Endometrial microvascular endothelial cells (primary cell): ENCODE measurements around the gene PSME3. TPM values are rescaled to one million over a fixed set of nuclear protein-coding genes. Genes with fewer than 3 reads are reported as not detected.

ENCODE experiments used
- in situ Hi-C: cut with HindIII; loops from 2 replicates; pipeline ENCODE4 v1.10.0; 2017; ENCODE audit warnings: low sequenced_read_pairs, low pct_unique_long_range_greater_than_20kb; ENCODE audit errors: inconsistent ontology term
- total RNA-seq: library from RNA; depleted of rRNA; stranded (reverse); fragments of >200 nt; gene quantifications from one replicate; pipeline ENCODE4 v1.2.3, GENCODE V29; 2015; ENCODE audit errors: inconsistent ontology term

Gene PSME3
- 163 TPM for total RNA-seq

GRCh38 chr17:42832934-42833766, at the start of gene PSME3:
TSS of gene PSME3 (plus strand) at chr17:42833397. CDS start at chr17:42833632, 235 bp downstream.
- in situ Hi-C loops, result no loop called here

- in situ Hi-C loops, result no loop called here
Measured at GRCh38 chr17:42783791-42784138, 49.4 kb upstream of the PSME3 start.

- in situ Hi-C loops, result no loop called here
Measured at GRCh38 chr17:42784409-42784808, 48.8 kb upstream of the PSME3 start.

DNA sequence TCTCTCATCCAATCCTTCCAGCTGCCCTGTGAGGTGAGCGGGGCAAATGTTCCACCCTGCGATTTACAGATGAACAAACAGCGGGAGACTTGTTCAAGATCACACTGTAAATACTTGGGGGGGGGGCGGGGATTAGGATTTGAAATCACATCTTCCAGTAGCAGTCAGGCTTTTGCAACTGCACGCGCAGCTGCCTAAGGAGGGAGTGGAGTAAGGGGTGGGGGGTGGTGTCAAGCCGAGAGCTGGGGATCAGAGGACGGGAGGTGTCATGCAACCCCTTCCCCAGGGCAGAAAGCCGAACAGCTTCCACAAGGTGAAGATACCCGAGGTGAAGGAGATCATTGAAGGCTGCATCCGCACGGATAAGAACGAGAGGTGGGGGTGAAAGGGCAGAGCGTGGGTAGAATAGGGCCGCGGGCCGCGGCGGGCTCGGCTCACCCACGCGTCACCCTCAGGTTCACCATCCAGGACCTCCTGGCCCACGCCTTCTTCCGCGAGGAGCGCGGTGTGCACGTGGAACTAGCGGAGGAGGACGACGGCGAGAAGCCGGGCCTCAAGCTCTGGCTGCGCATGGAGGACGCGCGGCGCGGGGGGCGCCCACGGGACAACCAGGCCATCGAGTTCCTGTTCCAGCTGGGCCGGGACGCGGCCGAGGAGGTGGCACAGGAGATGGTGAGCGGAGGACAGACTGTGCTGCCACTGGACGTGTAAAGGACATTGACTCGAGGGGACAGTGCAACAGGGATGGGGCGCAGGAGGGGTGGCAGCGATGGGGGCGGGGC, 48.2 kb upstream of the PSME3 start:
- in situ Hi-C loops, result no loop called here

- in situ Hi-C loops, result no loop called here
Measured at GRCh38 chr17:42787266-42787665, 45.9 kb upstream of the PSME3 start.

DNA sequence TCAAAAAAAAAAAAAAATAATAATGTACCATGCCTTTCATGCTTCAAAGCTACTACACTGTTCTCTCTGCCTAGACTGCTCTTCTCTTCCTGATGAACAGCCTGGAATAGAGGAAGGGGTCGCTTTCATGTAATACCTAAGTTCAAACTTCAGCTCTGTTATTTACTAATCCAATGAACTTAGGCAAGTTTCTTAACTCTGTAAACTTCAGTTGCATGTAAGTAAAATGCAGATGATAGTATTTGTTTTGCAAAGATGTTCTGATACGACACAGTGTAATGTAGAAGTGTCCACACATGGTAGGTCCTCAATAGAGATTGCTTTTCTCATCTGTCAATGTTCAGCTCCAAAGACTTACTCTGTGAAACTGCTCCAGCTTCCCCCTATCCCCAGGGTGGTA, 41.2 kb upstream of the PSME3 start:
- in situ Hi-C loops, result no loop called here

DNA sequence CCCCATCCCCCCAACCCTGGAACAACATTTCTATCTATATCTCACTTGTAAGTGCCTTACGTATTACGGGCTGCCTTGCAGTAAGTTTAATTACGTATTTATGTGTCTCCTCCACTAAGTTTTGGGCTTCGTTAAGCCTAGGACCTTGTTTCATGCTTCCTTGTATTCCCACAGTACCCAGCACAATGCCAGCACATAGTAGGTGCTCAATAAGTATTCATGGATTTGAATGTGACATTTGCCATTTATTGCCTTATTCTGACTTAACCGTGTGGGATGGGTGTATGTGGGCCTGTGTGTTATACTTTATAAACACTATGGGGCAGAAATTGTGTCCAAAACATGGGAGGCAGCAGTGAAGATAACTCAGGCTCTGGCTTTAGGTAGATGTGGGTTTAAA, 40.7 kb upstream of the PSME3 start:
- in situ Hi-C loops, result no loop called here

DNA sequence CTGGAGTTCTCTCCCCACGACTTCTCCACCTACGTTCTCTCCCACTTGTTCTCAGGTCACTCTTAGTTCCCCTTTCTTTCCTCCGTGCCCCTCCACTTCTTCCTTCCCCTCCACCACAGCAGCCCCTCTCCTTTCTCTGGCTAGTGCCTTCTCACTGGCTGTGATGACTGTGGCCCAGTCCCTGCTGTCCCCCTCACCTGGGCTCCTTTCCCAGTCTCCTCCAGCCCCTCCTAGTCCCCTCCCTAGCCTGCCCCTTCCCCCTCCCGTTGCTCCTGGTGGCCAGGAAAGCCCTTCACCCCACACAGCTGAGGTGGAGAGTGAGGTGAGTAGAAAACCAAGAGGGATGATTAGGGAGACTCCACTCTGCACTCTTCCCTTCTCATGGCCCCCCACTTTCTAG, 38.1 kb upstream of the PSME3 start:
- in situ Hi-C loops, result no loop called here

DNA sequence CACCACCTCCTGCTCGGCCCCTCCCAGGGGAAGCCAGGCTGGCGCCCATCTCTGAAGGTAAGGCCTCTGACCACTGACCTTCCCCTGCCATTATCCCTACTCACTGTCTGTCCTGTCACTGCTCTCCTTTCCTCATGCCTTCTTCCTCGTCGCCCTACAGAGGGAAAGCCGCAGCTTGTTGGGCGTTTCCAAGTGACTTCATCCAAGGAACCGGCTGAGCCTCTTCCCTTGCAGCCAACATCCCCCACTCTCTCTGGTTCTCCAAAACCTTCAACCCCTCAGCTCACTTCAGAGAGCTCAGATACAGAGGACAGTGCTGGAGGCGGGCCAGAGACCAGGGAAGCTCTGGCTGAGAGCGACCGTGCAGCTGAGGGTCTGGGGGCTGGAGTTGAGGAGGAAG, 37.7 kb upstream of the PSME3 start:
- in situ Hi-C loops, result no loop called here

DNA sequence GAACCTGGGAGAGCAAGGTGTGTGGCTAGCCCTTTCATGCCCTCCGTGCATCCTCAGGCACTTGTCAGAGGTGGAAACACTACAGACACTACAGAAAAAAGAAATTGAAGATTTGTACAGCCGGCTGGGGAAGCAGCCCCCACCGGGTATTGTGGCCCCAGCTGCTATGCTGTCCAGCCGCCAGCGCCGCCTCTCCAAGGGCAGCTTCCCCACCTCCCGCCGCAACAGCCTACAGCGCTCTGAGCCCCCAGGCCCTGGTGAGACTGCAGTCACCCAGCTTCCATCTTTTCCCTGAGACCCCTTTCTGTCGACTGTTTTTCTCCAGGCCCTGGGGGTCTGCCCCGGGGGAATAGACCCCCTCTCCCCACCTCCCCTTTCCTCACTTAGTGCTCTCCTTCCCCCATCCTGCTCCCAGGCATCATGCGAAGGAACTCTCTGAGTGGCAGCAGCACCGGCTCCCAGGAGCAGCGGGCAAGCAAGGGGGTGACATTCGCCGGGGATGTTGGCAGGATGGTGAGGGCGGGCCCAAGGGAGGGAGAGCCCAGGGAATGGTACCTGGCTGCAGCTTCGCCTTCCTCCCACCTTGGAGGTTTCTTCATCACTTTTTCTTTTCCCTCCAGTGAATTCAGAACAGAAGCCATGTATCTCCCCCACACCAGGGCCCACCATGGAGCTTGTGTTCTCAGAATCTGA, 37.0 kb upstream of the PSME3 start:
- in situ Hi-C loops, result no loop called here

DNA sequence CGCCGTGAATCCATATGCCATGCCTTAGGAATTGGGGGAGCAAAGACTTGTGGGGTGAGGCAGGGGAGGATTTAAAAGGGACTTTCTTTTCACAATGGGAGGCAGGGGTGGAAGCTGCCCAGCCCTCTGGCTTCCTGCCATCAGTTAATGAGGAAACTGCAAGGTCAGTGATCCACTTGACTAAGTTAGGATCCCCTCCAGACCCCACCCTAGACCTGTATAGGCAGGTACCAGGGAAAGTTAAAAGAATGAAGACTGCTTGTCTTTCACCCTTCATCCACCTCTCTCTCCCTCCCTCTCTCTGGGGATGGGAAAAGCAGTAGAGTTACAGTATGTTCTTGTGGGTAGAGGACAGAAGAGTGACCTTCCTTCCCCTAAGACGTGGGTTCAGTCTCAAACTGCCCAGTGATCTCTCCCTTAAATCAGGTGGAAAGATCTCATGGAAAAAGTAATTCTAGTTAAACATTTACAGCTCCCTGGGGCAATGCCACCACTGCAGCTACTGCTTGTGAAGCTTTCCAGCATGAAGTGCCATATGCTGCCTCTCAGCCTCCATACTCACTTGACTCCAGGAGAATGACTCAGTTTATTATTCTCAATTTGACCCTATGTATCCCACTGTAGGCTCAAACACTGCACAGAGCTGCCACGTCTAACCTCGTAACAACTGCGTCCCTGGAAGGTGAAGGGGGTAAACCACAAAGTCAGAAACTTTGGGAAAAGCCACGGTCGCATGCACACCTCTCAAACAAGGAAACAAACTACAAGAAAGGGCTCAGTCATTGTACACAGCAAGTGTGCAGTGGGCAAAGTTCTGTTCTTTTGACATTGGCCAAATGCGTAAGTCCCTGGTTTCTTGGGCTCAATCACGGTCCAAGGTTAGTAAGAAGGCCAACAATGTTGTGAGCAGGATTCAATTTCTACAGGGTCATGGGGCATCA, 35.9 kb upstream of the PSME3 start:
- in situ Hi-C loops, result no loop called here

DNA sequence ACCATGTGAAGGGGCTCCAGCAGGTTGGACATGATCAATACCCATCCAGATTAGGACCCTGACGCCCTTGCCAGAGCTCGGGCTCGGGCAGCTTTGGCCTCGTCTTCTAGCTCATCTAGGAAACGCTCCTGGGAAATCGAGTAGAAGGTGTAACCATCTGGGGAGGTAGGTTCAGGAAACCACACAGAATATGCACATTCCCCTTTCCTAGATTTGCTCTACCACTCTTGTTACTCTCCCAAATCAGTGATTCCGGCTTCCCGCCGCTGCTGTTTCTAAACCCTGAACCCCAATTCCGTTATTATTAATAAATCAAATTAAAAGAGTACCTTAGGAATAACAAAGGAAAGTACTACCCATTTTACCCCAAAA, 35.2 kb upstream of the PSME3 start:
- in situ Hi-C loops, result no loop called here

GRCh38 chr17:42798383-42799380, 34.5 kb upstream of the PSME3 start, which contains the start of the genes CNTD1 and COA3:
TSS of gene CNTD1 (plus strand) at chr17:42798861. CDS start at chr17:42799068, 207 bp downstream.
TSS of gene COA3 (minus strand) at chr17:42798704. CDS start at chr17:42798681, 23 bp downstream.
- in situ Hi-C loops, result no loop called here

GRCh38 chr17:42803074-42803883, 29.9 kb upstream of the PSME3 start:
- in situ Hi-C loops, result no loop called here

GRCh38 chr17:42804918-42805367, 28.3 kb upstream of the PSME3 start:
- in situ Hi-C loops, result no loop called here

DNA sequence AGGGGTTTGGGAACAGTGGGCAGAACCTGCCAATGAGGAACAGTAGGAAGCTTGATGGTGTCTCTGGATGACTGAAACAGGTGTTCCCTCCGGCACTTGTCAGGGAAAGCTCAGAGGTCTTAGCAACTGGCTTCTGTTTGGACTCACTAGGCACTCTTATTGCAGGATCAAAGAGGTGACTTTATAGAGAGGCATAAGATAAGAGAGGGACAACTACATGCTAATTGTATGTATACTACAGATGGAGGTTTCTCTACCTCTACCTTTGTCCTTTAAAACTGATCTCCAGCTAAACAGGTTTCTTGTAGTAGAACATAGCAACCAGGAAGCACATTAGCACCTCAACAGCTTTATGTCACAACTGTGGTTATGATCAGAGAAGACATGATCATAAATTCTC, 26.9 kb upstream of the PSME3 start:
- in situ Hi-C loops, result no loop called here

GRCh38 chr17:42809250-42809649, 23.9 kb upstream of the PSME3 start:
- in situ Hi-C loops, result no loop called here
